Ishikawa (cell line): ENCODE measurements around the gene ALDH6A1.

Experiments used
- CEBPB ChIP-seq: IDR thresholded peaks from 2 replicates; pipeline ENCODE4 v1.6.1; 2012
- EP300 ChIP-seq: IDR thresholded peaks from 2 replicates; pipeline ENCODE4 v1.6.1; 2012; ENCODE audit warnings: borderline replicate concordance
- MAX ChIP-seq: IDR thresholded peaks from 2 replicates; pipeline ENCODE4 v1.6.1; 2012
- TAF1 ChIP-seq: IDR thresholded peaks from 2 replicates; pipeline ENCODE4 v1.6.1; 2012; ENCODE audit warnings: low read depth, mild to moderate bottlenecking
- TEAD4 ChIP-seq: IDR thresholded peaks from 2 replicates; pipeline ENCODE4 v1.6.1; 2012
- USF1 ChIP-seq: IDR thresholded peaks from 2 replicates; pipeline ENCODE4 v1.6.1; 2012
- YY1 ChIP-seq: IDR thresholded peaks from 2 replicates; pipeline ENCODE4 v1.6.1; 2012; ENCODE audit warnings: low read depth

- TF ChIP-seq EP300 (no peak), TEAD4 (no peak), USF1 (no peak), MAX (no peak), YY1 (no peak), CEBPB (no peak), TAF1 (no peak; the same call in 1 of the 2 replicates)
Measured at GRCh38 chr14:74085047-74085637, 889 bp upstream of the ALDH6A1 start.
